ENCODE results near the gene ZNF492. TPM values are rescaled to one million over a fixed set of nuclear protein-coding genes. Genes with fewer than 3 reads are reported as not detected.
"Not testable (repeated sequence)": the region's sequence is repeated elsewhere in the genome, so short reads cannot be mapped to it uniquely, and the experiment has no call there.

The ZNF492 gene
- total RNA-seq, 1 donor from 2014 or later, result 1.4 TPM

GRCh38 chr19:22617614-22618320, 16.4 kb upstream of the ZNF492 start:
- no peak for DNase-seq

GRCh38 chr19:22619371-22619770, 14.8 kb upstream of the ZNF492 start:
- DNase-seq, result no peak

GRCh38 chr19:22619932-22620331, 14.2 kb upstream of the ZNF492 start:
- DNase-seq, result no peak

GRCh38 chr19:22620401-22620800, 13.7 kb upstream of the ZNF492 start:
- DNase-seq, result no peak

GRCh38 chr19:22620912-22621311, 13.2 kb upstream of the ZNF492 start:
- DNase-seq, result no peak

GRCh38 chr19:22622020-22622419, 12.1 kb upstream of the ZNF492 start:
- no peak for DNase-seq

- DNase-seq, result no peak
These were observed 11.0 kb upstream of the ZNF492 start for GRCh38 chr19:22622901-22623840.

GRCh38 chr19:22623841-22624221, 10.3 kb upstream of the ZNF492 start:
- no peak for DNase-seq

GRCh38 chr19:22625266-22626035, 8.7 kb upstream of the ZNF492 start:
- DNase-seq, result no peak

GRCh38 chr19:22627526-22627925, 6.6 kb upstream of the ZNF492 start:
- DNase-seq, result no peak

GRCh38 chr19:22628401-22628800, 5.7 kb upstream of the ZNF492 start:
- DNase-seq, result no peak

GRCh38 chr19:22634450-22634827, 315 bp downstream of the ZNF492 start:
- DNase-seq, result no peak

GRCh38 chr19:22685493-22685892, 51.4 kb downstream of the ZNF492 start:
- not testable (repeated sequence) for DNase-seq

- not testable (repeated sequence) for DNase-seq
These were observed 68.5 kb downstream of the ZNF492 start for GRCh38 chr19:22702661-22703060.

GRCh38 chr19:22703096-22703495, 69.0 kb downstream of the ZNF492 start:
- DNase-seq, result not testable (repeated sequence)

- DNase-seq, result no peak
These were observed 74.9 kb downstream of the ZNF492 start for GRCh38 chr19:22708983-22709382.

Other genes with a start within 250 kb of the ZNF492 start
- gene ZNF98, start 212.0 kb upstream of the ZNF492 start, total RNA-seq, result not detected in 2 replicates
- gene ZNF99, start 149.8 kb downstream of the ZNF492 start, total RNA-seq, result not detected in 2 replicates
- gene ZNF723, start 198.0 kb downstream of the ZNF492 start, total RNA-seq, result not detected in 2 replicates

Measured in dermis blood vessel endothelial cell (primary cell).